ENCODE measurements around the gene NMT1.

DNA sequence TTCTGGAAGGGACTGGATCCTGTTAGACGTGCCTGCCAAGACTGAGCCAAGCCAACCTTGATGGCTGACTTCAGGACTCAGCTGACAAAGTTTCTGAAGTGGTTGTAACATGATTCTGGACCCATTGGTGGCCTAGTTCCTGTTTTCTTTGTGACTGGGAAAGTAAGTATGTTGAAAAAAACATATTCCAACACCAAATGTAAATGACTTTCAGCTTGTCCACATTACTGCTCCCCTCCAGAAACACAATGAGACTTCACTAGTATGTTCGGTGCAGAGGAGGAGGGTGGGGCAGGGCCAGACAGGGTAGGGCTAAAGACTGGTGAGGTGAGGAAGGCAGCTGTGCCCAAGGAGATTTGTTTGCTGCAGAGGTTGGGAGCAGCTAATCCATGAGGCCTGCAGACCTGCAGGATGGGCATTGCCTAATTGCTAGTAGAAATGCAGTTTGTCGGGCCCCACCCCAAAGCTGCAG is 26.4 kb downstream of the NMT1 start:
- TF ChIP-seq, protein P1, sequence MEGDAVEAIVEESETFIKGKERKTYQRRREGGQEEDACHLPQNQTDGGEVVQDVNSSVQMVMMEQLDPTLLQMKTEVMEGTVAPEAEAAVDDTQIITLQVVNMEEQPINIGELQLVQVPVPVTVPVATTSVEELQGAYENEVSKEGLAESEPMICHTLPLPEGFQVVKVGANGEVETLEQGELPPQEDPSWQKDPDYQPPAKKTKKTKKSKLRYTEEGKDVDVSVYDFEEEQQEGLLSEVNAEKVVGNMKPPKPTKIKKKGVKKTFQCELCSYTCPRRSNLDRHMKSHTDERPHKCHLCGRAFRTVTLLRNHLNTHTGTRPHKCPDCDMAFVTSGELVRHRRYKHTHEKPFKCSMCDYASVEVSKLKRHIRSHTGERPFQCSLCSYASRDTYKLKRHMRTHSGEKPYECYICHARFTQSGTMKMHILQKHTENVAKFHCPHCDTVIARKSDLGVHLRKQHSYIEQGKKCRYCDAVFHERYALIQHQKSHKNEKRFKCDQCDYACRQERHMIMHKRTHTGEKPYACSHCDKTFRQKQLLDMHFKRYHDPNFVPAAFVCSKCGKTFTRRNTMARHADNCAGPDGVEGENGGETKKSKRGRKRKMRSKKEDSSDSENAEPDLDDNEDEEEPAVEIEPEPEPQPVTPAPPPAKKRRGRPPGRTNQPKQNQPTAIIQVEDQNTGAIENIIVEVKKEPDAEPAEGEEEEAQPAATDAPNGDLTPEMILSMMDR (conservative IDR thresholded peaks at IDR 0.05) = no peak
- TF ChIP-seq ZFX (IDR thresholded peaks at IDR 0.05) = no peak

All from C4-2B (cell line).